T-helper 22 cell (primary cell): Measurements from ENCODE around the gene PNPLA1.
A peak's percentile ranks its signal among the peaks of the same experiment; 100 is the strongest.
"Not testable (repeated sequence)": the region's sequence is repeated elsewhere in the genome, so short reads cannot be mapped to it uniquely, and the experiment has no call there.

Experiments
- DNase-seq: peaks from one replicate; pipeline ENCODE4 v3.0.0-alpha.2; 2020; ENCODE audit warnings: low read depth

PNPLA1 gene

DNA sequence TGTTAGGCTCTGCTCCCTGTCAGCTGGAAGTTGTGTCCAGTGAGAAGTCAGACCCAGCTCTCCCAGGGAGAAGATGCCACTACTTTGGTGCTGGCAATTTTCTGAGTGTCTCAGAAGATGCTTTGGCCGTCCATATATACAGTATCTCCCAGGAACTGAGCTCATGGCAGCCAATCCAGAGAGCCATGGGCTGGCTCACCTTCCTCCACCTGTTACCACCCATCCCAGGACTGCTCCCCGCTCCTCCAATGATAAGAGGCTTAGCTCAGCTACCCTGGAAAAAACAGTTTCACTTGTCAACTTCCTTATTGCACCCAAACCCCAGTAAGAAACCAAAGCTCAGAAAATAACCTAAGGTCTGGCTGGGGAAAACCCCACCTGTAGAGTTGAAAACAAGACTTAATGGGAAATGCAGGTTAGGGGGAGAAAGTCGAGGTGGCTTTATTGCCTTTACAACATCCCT lies 67.0 kb downstream of the PNPLA1 start, which contains the start of gene BNIP5:
TSS of gene BNIP5 (minus strand) at position 110 of the 463 bp plus-strand sequence. CDS start 6,198 bp downstream, outside the sequence.
- DNase-seq: no peak

DNA sequence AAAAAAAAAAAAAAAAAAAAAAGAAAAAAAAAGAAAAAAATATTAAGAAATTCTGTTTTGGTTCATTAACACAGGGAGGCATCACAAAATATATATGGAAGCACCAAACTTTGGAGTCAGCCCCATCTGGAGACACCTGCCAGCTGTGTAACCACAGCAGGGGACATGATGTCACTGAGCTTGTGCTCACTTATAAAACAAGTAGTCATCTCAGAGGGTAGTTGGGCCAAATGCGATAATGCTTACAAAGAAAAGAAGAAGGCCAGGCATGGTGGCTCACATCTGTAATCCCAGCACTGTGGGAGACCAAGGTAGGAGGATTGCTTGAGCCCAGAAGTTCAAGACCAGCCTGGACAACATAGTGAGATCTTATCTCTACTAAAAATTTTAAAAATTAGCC lies 68.0 kb downstream of the PNPLA1 start:
- DNase-seq: no peak

DNA sequence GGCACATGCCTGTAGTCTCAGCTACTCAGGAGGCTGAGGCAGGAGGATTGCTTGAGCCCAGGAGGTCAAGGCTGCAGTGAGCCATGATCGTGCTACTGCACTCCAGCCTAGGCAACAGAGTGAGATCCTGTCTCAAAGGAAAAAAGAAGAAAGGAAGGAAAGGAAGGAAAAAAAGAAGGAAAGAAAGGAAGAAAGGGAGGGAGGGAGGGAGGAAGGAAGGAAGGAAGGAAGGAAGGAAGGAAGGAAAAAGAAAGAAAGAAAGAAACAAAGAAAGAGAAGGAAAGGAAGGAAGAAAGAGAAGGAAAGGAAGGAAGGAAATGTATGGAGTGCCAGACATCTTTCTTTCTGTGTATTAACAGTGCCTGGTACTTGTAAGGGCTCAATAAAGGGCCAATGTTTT lies 68.4 kb downstream of the PNPLA1 start:
- DNase-seq: not testable (repeated sequence)

DNA sequence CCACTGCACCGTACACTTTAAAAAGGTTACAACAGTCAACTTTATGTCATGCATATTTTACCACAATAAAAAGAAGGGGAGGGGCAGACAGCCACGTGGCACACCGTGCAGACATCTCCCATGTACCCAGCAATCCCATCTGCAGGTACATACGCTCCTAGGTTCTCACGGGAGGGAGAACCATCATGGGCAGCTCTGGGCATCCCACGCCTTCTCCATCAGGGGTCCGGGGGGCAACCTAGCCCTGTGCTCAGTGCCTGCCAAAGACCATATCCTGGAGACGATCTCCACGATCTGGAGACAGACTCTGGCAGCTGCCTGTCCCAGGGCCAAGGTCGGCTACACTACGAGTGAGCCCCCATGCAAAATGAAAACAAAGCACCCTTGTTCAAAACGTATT lies 69.3 kb downstream of the PNPLA1 start:
- DNase-seq: no peak

DNA sequence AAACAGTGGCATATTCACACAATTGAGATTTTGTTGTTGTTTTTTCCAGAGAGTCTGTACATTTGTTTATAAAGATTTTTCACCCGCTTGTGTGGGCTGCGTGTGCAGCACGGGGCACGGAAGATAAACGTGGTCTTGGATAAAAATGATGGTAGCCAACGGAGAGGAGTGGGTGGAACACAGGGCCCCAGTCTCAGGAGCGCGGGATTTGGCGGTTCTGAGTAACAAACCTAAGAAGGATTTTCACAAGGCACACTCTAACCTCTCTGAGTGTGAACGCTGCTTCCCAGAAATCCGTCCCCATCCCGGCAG lies 70.4 kb downstream of the PNPLA1 start:
- no peak for DNase-seq

DNA sequence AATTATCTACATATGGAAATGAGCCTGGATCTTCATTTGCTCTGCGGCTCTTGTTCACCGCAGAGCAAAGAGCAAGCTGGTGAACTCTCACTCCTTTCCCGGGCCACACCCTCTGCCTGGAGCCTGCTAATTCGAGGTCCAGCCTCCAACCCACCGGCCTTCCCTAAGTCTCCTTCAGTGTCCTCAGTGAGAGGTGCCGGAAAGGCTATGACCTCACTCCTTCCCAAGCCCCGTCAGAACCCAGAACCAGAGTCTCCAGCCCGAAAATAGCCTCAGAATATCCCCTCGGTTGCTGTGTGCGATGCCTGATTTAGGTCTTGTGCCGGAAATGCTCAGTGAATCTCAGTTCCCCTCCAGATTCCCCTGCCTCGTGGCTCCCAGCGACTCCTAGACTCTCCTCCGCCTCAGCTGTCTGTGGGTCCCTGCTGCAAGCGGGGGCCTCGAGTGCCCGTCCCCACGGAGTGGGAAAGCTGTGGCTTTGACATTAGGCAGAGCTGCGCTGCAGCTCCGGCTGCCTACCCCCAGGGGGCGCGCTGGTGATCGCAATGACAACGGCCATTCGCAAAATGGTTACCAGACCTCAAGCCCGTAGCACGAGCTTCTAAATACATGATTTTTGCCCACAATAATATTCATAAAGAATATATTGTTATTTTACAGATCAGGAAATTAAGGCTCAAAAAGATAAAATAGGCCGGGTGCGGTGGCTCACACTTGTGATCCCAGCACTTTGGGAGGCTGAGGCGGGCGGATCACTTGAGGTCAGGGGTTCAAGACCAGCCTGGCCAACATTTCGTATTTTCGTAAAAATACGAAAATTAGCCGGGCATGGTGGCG lies 71.0 kb downstream of the PNPLA1 start:
- DNase-seq: peak; percentile 30

DNA sequence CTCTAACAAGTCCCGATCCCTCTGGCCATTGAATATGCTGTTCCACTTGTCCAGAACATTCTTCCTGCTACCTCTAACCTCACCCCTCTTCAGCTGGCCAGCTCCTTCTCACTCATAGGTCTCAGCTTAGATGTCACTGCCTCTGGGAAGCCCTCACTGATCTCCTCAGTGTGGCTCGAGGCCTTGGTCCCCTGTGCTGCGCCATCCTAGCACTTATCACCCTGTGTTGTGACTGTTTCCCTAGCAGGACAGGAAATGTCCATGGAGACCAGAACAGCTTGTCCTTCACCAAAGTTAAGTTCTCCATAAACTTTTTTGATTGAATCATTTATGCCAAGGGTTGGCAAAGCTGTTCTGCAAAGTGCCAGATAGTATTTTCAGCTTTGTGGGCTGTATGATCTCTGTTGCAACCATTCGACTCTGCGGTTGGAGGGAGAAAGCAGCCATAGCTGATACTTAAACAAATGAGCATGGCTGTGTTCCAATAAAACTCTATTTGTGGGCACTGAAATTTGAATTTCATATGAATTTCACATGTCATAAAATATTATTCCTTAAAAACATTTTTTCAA lies 73.3 kb downstream of the PNPLA1 start:
- no peak for DNase-seq

DNA sequence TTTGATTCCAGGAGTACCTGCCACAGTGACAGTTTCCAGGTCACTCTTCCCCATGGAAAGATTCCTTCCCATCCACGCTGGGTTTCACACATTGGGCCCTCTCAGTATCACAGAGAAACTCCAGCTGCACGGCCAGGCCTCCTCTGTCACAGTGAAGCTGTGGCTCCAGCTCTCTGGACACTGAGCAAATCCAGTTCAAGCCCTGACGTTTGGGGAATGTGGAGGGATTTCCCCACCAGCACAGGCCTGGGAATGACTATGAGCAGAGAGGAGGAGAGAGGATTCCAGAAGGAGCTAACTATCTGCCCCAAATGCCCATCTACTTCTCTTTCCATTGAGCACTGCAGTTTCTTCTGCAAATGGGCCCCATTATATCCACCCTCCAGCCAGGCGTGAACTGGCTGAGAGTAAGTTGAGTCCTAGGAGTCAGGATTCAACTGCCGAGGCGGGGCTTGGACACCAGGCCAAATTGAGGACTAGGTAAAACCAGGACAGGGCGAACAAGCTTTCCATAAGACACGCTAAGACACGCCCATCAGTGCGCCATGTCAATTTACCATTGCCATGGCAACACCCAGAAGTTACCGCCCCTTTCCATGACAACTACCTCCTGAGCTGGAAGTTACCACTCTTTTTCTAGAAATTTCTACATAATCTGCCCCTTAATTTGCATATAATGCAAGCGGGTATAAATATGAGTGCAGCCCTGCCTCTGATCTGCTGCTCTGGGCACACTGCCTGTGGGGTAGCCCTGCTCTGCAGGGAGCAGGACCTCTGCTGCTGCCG lies 76.0 kb downstream of the PNPLA1 start:
- DNase-seq: no peak

DNA sequence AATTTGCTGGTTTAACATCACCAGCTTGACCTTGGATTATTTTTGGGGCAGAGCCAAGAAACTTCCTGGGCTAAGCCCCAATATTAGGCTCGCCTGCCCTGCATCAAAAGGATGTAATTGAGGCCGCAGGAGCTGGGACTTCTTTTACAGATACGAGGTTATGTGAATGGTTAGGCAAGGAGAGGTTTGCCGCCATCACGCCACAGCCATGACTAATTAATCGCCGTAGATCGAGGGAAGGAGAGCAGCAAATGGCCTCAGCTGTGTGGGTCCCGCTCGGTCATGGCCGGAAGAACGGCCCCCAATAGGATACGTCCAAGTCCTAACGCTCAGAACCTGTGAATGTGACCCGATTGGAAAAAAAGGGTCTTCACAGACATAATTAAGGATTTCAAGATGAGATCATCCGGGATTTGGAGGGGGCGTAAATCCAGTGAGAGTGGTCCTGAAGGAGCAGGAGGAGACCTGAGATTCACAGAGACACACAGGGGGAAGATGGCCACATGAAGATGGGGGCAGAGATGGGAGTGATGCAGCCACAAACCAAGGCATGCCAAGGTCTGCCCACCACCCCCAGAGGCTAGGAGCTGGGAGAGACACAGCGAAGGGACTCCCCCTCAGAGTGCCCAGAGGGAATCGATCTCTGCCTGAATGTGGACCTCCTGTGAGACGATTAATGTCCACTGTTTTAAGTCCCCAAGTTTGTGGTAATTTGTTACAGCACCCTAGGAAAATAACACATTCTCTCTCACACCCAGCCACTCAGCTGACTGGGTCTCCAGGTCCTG lies 76.8 kb downstream of the PNPLA1 start:
- no peak for DNase-seq

DNA sequence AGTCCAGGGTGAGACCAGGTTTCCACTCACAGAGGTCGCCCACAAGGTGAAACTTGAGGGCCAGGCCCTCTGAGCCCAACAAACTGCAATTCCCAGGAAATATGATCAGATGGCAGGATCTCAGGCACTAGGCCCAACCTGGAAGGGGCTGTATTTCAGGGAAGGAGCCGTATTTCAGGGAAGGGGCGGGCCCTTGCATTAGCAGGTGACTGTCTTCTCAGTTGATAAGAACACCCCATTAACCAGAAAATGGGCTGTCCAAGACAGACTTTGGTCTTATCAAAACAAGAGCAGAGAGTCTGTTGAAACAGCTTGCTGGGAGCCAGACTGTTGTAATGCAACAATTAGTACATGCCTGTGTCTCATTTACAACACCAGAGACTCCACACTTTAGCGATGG lies 77.8 kb downstream of the PNPLA1 start:
- DNase-seq: no peak

DNA sequence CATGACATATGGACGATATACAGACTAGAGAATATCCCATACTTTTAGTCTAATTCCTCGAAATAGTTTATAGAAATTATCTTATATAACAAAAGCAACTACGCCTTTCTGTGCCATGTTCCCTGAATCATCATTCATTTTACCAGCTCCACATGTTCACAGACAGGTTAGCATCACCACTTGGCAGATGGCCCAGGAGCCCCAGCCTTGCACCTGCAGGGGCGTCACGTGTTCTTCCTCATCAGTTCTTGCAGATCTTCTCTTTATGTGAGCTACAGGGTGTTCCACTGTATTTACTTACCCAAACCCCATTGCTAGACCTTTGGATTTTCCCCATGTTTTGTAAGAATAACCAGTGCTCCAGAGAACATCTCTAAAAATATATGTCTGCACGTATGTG lies 79.4 kb downstream of the PNPLA1 start:
- DNase-seq: no peak

DNA sequence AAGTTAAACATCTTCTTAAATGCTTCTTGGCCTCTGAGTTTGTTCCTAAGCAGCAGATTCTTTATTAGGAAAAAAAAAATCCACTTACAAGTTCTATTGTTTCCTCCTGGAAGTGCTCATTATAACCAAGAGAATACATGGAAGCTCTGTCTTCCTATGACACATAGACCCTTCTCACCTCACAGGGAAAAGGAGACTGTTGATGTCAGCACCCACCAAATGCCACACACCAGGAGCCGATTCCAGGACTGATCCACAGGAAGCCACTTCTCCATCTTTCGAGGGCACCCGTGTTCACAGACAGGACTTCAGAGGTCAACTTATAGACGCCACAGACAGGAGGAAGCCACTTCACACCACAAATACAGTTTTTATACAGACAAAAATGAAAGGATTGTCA lies 80.2 kb downstream of the PNPLA1 start:
- no peak for DNase-seq

DNA sequence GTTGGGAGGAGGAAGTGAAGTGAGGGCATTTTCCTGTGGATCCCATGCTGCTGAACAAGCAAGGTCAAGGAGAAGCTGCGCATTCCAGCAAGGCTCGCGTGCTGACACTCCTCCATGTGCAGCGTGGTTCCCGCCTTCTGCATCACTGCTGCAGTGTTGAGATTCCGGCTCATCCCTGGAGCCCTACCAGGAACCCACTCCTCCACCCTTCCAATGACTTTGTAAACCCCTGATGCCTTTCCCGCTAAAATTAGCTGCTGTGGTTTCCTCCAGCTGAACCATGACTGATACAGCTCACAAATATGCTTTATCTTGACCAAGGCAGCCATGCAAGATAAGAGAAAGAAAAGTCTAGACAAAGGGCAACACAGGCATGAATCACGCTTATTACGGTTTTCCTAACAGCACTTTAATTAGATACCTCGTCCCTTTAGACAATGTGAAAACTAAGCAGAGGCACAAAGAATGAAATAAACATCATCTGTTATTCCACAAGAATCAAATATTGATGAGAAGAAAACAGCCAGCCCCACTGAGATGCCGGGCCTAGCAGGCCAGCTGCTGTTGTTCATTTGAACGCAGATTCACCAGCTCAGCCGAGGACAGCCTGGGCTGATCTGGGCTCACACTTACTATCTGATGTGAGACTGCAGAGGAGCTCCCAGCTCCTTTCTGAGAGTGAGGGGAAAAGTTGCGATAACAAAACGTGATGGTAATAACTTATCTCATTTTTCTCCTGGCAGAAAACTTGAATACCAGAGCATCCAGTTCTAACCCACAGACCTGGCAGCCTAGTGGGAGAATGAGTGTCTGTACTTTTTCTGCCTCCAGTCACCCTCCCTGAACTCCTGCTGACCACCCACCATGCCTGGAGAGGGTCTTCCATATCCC lies 81.1 kb downstream of the PNPLA1 start:
- no peak for DNase-seq

DNA sequence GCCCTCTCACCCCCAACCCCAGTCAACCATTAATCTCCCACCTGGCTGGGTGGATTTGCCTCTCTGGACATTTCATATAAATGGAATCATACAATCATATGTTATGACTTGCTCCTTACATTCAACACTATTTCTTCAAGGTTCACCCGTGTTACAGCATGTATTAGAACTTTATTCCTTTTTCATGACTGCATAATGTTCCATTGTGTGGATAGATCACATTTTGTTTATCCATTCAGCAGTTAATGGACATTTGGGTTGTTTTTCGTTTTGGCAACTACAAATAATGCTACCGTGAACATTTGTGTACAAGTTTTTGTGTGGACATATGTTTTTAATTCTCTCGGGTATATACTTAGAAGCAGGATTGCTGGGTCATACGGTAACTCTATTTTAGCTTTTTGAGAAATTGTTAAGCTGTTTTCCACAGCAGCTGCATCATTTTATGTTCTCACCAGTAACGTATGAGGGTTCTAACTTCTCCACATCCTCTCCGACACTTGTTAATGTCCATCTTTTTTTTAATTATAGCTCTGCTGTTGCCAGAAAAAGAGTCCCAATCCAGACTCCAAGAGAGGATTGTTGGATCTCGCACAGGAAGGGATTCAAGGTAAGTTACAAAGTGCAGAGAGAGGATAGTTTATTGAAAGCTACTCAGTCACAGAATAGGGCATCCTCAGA lies 82.8 kb downstream of the PNPLA1 start:
- no peak for DNase-seq

DNA sequence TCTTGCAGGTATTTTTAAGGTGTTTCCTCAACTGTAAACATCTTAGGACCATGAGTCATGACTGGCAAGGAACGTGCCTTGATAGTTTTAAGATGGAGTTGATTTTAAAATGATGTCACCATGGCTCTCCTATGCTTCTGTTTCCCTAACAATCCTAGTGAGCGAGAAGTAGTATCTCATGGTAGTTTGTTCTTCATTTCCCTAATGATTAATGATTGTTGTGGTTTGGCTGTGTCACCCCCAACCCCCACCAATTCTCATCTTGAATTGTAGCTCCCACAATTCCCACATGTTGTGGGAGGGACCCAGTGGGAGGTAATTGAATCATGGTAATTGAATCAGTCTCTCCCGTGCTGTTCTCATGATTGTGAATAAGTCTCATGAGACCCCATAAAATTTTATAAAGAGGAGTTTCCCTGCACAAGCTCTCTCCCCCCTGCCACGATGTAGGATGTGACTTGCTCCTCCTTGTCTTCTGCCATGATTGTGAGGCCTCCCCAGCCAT lies 83.6 kb downstream of the PNPLA1 start:
- no peak for DNase-seq

DNA sequence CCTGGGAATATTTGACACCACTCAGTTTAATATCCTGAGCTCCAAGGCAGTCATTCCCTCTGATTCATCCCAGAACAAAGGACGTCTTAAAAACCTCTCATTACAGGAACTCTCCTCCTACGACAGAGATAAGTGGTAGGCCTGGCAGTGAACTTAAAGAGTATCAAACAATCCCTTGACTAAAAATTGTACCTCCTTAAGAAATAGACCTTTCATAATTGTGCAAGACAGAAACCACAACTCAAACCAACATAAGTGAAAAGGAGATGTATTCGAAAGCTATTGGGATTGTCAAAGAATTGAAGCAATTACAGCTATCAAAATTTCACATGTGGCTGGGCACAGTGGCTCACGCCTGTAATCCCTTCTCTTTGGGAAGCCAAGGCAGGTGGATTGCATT lies 86.0 kb downstream of the PNPLA1 start:
- DNase-seq: no peak

DNA sequence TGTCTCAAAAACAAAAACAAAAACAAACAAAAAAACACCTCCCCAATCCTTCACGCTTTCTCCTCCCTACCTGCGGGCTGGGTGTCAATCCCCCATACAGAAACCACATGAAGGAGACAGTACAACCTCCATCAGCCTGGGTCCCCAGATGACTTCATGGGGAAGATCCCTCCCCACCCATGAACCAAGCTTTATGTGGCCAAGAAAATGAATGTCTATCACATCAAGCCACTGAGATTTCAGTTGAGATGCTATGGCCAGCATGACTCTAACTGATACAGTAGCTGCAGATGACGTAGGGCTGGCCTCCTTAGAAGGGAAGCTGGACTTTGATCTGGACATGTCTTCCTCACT lies 88.0 kb downstream of the PNPLA1 start:
- DNase-seq: no peak
